DOHH2 (cell line): ENCODE data around the gene HPSE2.

Experiments used
- H3F3A ChIP-seq: fragments of 200-600 bp; sonication (generic), shearing (Covaris generic); 2 replicates; pipeline ENCODE4 v1.6.0; 2016; ENCODE audit warnings: antibody characterized with exemption, mild to moderate bottlenecking; ENCODE audit not compliant: control insufficient read depth, insufficient read depth
- H3K27ac ChIP-seq: fragments of 200-600 bp; sonication (generic); 2 replicates; pipeline ENCODE4 v1.5.1; 2014; ENCODE audit warnings: low read depth, mild to moderate bottlenecking, low read length, moderate library complexity
- H3K27me3 ChIP-seq: fragments of 200-600 bp; sonication (generic); 2 replicates; pipeline ENCODE4 v1.6.1; 2014; ENCODE audit warnings: mild to moderate bottlenecking, low read length, mixed read lengths; ENCODE audit not compliant: control insufficient read depth
- H3K36me3 ChIP-seq: fragments of 200-600 bp; sonication (generic); 2 replicates; pipeline ENCODE4 v1.6.1; 2014; ENCODE audit warnings: mild to moderate bottlenecking, low read length, moderate library complexity, mixed read lengths; ENCODE audit not compliant: control insufficient read depth
- H3K4me1 ChIP-seq: fragments of 200-600 bp; sonication (generic); 2 replicates; pipeline ENCODE4 v1.6.1; 2014; ENCODE audit warnings: mild to moderate bottlenecking, low read length, mixed read lengths; ENCODE audit not compliant: control insufficient read depth
- H3K4me2 ChIP-seq: fragments of 200-600 bp; sonication (generic); 2 replicates; pipeline ENCODE4 v1.6.0; 2014; ENCODE audit warnings: mild to moderate bottlenecking, low read length, moderate library complexity
- H3K4me3 ChIP-seq: fragments of 200-600 bp; sonication (generic); 2 replicates; pipeline ENCODE4 v1.5.1; 2014; ENCODE audit warnings: mild to moderate bottlenecking, low read length, mixed read lengths
- H3K79me2 ChIP-seq: fragments of 200-600 bp; sonication (generic); 2 replicates; pipeline ENCODE4 v1.6.1; 2014; ENCODE audit warnings: mild to moderate bottlenecking, low read length, mixed read lengths; ENCODE audit not compliant: control insufficient read depth
- H3K9me2 ChIP-seq: fragments of 200-600 bp; sonication (generic); replicated peaks from 2 replicates; pipeline ENCODE4 v1.6.1; 2014; ENCODE audit warnings: mild to moderate bottlenecking, low read length, mixed read lengths; ENCODE audit not compliant: control insufficient read depth
- H3K9me3 ChIP-seq: fragments of 200-600 bp; sonication (generic); 2 replicates; pipeline ENCODE4 v1.6.1; 2014; ENCODE audit warnings: antibody characterized with exemption, low read length, mixed read lengths; ENCODE audit not compliant: control insufficient read depth, insufficient read depth
- H4K20me1 ChIP-seq: fragments of 200-600 bp; sonication (generic); 2 replicates; pipeline ENCODE4 v1.6.0; 2014; ENCODE audit warnings: low read depth, mild to moderate bottlenecking, antibody characterized with exemption, low read length, moderate library complexity; ENCODE audit not compliant: control insufficient read depth, insufficient read depth
- EZH2phosphoT487 ChIP-seq: fragments of 200-600 bp; sonication (generic); IDR thresholded peaks from 2 replicates; pipeline ENCODE4 v1.6.1; 2017; ENCODE audit warnings: borderline replicate concordance, mild to moderate bottlenecking, antibody characterized with exemption, low read length, moderate library complexity, mixed read lengths
- TF ChIP-seq, protein P1 (sequence below): fragments of 200-600 bp; sonication (generic); IDR thresholded peaks from one replicate; pipeline ENCODE4 v1.5.1; 2014; ENCODE audit warnings: antibody characterized with exemption, mild to moderate bottlenecking, low read depth, low read length; ENCODE audit not compliant: poor library complexity, severe bottlenecking

The HPSE2 gene

GRCh38 chr10:98453729-98454128 is 781.9 kb downstream of the HPSE2 start:
- Histone ChIP-seq H3F3A (no peaks in the 10 kb centered on the region), H3K36me3 (no peaks in the 10 kb centered on the region), H3K9me3 (peaks cover 5% of the 10 kb centered on the region; the same call in 1 of the 2 replicates), H3K4me1 (no peaks in the 10 kb centered on the region), H3K27ac (no peak overlapping the region), H3K79me2 (no peaks in the 10 kb centered on the region), H3K4me3 (no peak overlapping the region), H4K20me1 (no peaks in the 10 kb centered on the region), H3K27me3 (peaks cover 21% of the 10 kb centered on the region), H3K4me2 (no peak overlapping the region), H3K9me2 (no peaks in the 10 kb centered on the region)
- TF ChIP-seq, protein P1, sequence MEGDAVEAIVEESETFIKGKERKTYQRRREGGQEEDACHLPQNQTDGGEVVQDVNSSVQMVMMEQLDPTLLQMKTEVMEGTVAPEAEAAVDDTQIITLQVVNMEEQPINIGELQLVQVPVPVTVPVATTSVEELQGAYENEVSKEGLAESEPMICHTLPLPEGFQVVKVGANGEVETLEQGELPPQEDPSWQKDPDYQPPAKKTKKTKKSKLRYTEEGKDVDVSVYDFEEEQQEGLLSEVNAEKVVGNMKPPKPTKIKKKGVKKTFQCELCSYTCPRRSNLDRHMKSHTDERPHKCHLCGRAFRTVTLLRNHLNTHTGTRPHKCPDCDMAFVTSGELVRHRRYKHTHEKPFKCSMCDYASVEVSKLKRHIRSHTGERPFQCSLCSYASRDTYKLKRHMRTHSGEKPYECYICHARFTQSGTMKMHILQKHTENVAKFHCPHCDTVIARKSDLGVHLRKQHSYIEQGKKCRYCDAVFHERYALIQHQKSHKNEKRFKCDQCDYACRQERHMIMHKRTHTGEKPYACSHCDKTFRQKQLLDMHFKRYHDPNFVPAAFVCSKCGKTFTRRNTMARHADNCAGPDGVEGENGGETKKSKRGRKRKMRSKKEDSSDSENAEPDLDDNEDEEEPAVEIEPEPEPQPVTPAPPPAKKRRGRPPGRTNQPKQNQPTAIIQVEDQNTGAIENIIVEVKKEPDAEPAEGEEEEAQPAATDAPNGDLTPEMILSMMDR, result no peak
- TF ChIP-seq EZH2phosphoT487, result no peak

GRCh38 chr10:98450618-98451017 is 785.0 kb downstream of the HPSE2 start:
- peaks cover 9% of the 10 kb centered on the region for H3K36me3 ChIP-seq
- H3K9me2 ChIP-seq, result no peaks in the 10 kb centered on the region
- no peak overlapping the region for H3K4me2 ChIP-seq
- peaks cover 5% of the 10 kb centered on the region; the same call in 1 of the 2 replicates for H3K9me3 ChIP-seq
- H3K27ac ChIP-seq, result no peak overlapping the region
- no peak overlapping the region for H3K4me3 ChIP-seq
- H3K79me2 ChIP-seq, result peaks cover 19% of the 10 kb centered on the region
- TF ChIP-seq, protein P1, result no peak
- TF ChIP-seq EZH2phosphoT487, result no peak
- H3F3A ChIP-seq, result peaks cover 6% of the 10 kb centered on the region; the same call in 1 of the 2 replicates
- H4K20me1 ChIP-seq, result peaks cover 3% of the 10 kb centered on the region
- peaks cover 11% of the 10 kb centered on the region for H3K4me1 ChIP-seq
- peaks cover 14% of the 10 kb centered on the region for H3K27me3 ChIP-seq

GRCh38 chr10:98449287-98449686 is 786.4 kb downstream of the HPSE2 start:
- H3K4me1 ChIP-seq, result peaks cover 25% of the 10 kb centered on the region
- H3K36me3 ChIP-seq, result peaks cover 23% of the 10 kb centered on the region
- peaks cover 32% of the 10 kb centered on the region for H3K79me2 ChIP-seq
- peaks cover 6% of the 10 kb centered on the region; the same call in 1 of the 2 replicates for H3F3A ChIP-seq
- H4K20me1 ChIP-seq, result peaks cover 7% of the 10 kb centered on the region
- H3K27me3 ChIP-seq, result peaks cover 14% of the 10 kb centered on the region
- TF ChIP-seq EZH2phosphoT487, result no peak
- TF ChIP-seq, protein P1, result no peak
- H3K9me3 ChIP-seq, result peaks cover 5% of the 10 kb centered on the region; the same call in 1 of the 2 replicates
- H3K27ac ChIP-seq, result no peak overlapping the region
- H3K4me2 ChIP-seq, result no peak overlapping the region
- H3K9me2 ChIP-seq, result no peaks in the 10 kb centered on the region
- no peak overlapping the region for H3K4me3 ChIP-seq
